WTC11 (cell line): ENCODE data around the gene ENTPD6. TPM values are rescaled to one million over a fixed set of nuclear protein-coding genes. Genes with fewer than 3 reads are reported as not detected.

Experiments
- ATAC-seq: fragments of 200-7000 bp; cut with Tn5 transposase; 2 replicates; pipeline ENCODE4 v1.10.0; 2021; ENCODE audit warnings: mild to moderate bottlenecking, moderate library complexity
- CTCF ChIA-PET: fragments of 300-600 bp; sonication (Branson Sonifier 250); formaldehyde crosslinking; loops from one replicate; lab custom pipeline; 2021; ENCODE audit warnings: antibody characterized with exemption; lab: Charles Lee
- POLR2A ChIA-PET: fragments of 350-600 bp; sonication (Branson Sonifier 250); formaldehyde crosslinking; loops from one replicate; lab custom pipeline; 2021; ENCODE audit warnings: antibody characterized with exemption; lab: Charles Lee
- DNase-seq: peaks from one replicate; pipeline ENCODE4 v3.0.0; 2021; ENCODE audit warnings: low spot score
- H3K27ac Mint-ChIP-seq: 2 replicates; pipeline ENCODE4 v1.8.0; 2021; ENCODE audit warnings: mixed read lengths
- H3K27me3 Mint-ChIP-seq: 2 replicates; pipeline ENCODE4 v1.8.0; 2021; ENCODE audit warnings: low read depth, mild to moderate bottlenecking, moderate library complexity, mixed read lengths
- H3K36me3 Mint-ChIP-seq: 2 replicates; pipeline ENCODE4 v1.8.0; 2021; ENCODE audit warnings: mixed read lengths
- H3K4me1 Mint-ChIP-seq: 2 replicates; pipeline ENCODE4 v1.8.0; 2022; ENCODE audit warnings: mixed read lengths
- H3K4me3 Mint-ChIP-seq: 2 replicates; pipeline ENCODE4 v1.8.0; 2021; ENCODE audit warnings: mild to moderate bottlenecking, moderate library complexity, mixed read lengths
- H3K9me3 Mint-ChIP-seq: 2 replicates; pipeline ENCODE4 v1.8.0; 2021; ENCODE audit warnings: mixed read lengths
- AR ChIP-seq: fragments of 250-450 bp; sonication (Bioruptor Pico); IDR thresholded peaks from 2 replicates; pipeline ENCODE4 v1.9.0; 2021; ENCODE audit warnings: mild to moderate bottlenecking
- CREM ChIP-seq: sonication (generic); formaldehyde crosslinking; IDR thresholded peaks from 2 replicates; pipeline ENCODE4 v1.8.1; 2022; ENCODE audit warnings: mild to moderate bottlenecking, missing genetic modification reagents, moderate library complexity
- CTCF ChIP-seq: fragments of 200-600 bp; IDR thresholded peaks from 2 replicates; pipeline ENCODE4 v1.8.0; 2022; ENCODE audit warnings: antibody characterized with exemption
- GRHL2 ChIP-seq: fragments of 250-450 bp; sonication (Bioruptor Pico); IDR thresholded peaks from 2 replicates; pipeline ENCODE4 v1.8.0; 2022; ENCODE audit warnings: mild to moderate bottlenecking, moderate library complexity; ENCODE audit not compliant: insufficient replicate concordance, severe bottlenecking
- IRF2 ChIP-seq: sonication (generic); formaldehyde crosslinking; IDR thresholded peaks from 2 replicates; pipeline ENCODE4 v1.8.0; 2022; ENCODE audit warnings: low read depth, missing genetic modification reagents, borderline replicate concordance
- MLX ChIP-seq: sonication (generic); formaldehyde crosslinking; IDR thresholded peaks from 2 replicates; pipeline ENCODE4 v1.8.1; 2023; ENCODE audit warnings: mild to moderate bottlenecking, missing genetic modification reagents, moderate library complexity
- MYBL2 ChIP-seq: sonication (generic); formaldehyde crosslinking; IDR thresholded peaks from 2 replicates; pipeline ENCODE4 v1.8.1; 2023; ENCODE audit warnings: mild to moderate bottlenecking, moderate library complexity, missing genetic modification reagents
- NR1H2 ChIP-seq: sonication (generic); formaldehyde crosslinking; IDR thresholded peaks from 2 replicates; pipeline ENCODE4 v1.9.0; 2021; ENCODE audit warnings: mild to moderate bottlenecking, moderate library complexity, missing genetic modification reagents
- NR2C2 ChIP-seq: sonication (generic); formaldehyde crosslinking; IDR thresholded peaks from 2 replicates; pipeline ENCODE4 v1.8.0; 2022; ENCODE audit warnings: mild to moderate bottlenecking, missing genetic modification reagents
- PRRX2 ChIP-seq: fragments of 250-450 bp; sonication (Bioruptor Pico); IDR thresholded peaks from 2 replicates; pipeline ENCODE4 v1.8.0; 2021; ENCODE audit warnings: mild to moderate bottlenecking
- SP1 ChIP-seq: sonication (generic); formaldehyde crosslinking; conservative IDR thresholded peaks from 2 replicates; pipeline ENCODE4 v1.8.1; 2022; ENCODE audit warnings: missing genetic modification reagents
- TEAD1 ChIP-seq: sonication (generic); formaldehyde crosslinking; IDR thresholded peaks from 2 replicates; pipeline ENCODE4 v1.8.0; 2022; ENCODE audit warnings: mild to moderate bottlenecking, missing genetic modification reagents
- TEAD4 ChIP-seq: sonication (generic); formaldehyde crosslinking; IDR thresholded peaks from 2 replicates; pipeline ENCODE4 v1.8.0; 2022; ENCODE audit warnings: mild to moderate bottlenecking, missing genetic modification reagents
- TP53 ChIP-seq: sonication (generic); formaldehyde crosslinking; IDR thresholded peaks from 2 replicates; pipeline ENCODE4 v1.8.1; 2023; ENCODE audit warnings: mild to moderate bottlenecking, missing genetic modification reagents
- ZNF423 ChIP-seq: fragments of 250-450 bp; sonication (Bioruptor Pico); IDR thresholded peaks from 2 replicates; pipeline ENCODE4 v2.1.2; 2022; ENCODE audit warnings: mild to moderate bottlenecking, moderate library complexity
- total RNA-seq: library from RNA; stranded (reverse); gene quantifications from 3 replicates; pipeline ENCODE4 v1.2.3, GENCODE V29; 2021
- TF ChIP-seq, protein P1 (sequence below): fragments of 250-450 bp; sonication (Bioruptor Pico); IDR thresholded peaks from 2 replicates; pipeline ENCODE4 v2.1.2; 2022; ENCODE audit warnings: mild to moderate bottlenecking, moderate library complexity
- TF ChIP-seq, protein P2 (sequence below): sonication (generic); formaldehyde crosslinking; IDR thresholded peaks from 2 replicates; pipeline ENCODE4 v1.8.0; 2022; ENCODE audit warnings: mild to moderate bottlenecking, missing genetic modification reagents
- TF ChIP-seq, protein P3 (sequence below): sonication (generic); formaldehyde crosslinking; IDR thresholded peaks from 2 replicates; pipeline ENCODE4 v1.8.0; 2022; ENCODE audit warnings: mild to moderate bottlenecking, missing genetic modification reagents
- TF ChIP-seq, protein P4 (sequence below): sonication (generic); formaldehyde crosslinking; IDR thresholded peaks from 2 replicates; pipeline ENCODE4 v1.8.1; 2023; ENCODE audit warnings: mild to moderate bottlenecking, moderate library complexity, missing genetic modification reagents
- TF ChIP-seq, protein P5 (sequence below): sonication (generic); formaldehyde crosslinking; conservative IDR thresholded peaks from 2 replicates; pipeline ENCODE4 v1.8.1; 2022; ENCODE audit warnings: mild to moderate bottlenecking, missing genetic modification reagents

Gene ENTPD6
- total RNA-seq, 1 experiment from 2014 or later = 56.9 TPM

DNA sequence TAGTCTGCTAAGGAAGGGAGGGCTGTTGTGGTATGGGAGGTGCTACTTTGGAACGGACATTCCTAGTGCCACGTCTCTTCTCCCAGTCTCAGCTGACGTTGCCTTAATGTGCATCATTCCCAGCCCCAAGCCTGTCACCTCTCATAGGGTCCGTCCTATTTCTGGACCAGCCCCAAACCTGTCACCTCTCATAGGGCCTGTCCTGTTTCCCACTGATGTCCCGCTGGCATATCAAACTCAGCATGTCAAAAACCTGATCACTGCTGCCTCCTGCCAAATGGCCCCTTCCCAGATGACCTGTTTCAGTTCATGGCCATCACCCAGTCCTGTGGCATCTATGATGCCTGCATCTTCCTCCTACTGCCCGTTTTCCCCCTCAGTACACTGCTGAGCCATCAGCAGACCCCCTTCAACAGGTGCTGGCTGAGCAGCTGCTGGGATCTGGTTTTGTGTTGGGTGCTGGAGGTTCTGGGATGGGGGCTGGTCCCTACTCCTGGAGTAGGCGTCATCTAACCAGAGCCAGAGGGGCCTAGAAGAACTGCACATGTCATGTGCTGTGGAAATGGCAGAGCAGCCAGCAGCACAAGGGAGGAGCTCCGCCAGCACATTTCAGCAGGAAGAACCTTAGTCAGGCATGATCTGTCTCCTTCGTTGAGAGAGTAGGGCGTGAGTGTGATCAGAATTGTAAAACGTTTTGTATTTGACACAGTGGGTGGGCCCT lies 3.3 kb downstream of the ENTPD6 start:
- Mint-ChIP-seq H3K4me3 (no peak overlapping the region), H3K27me3 (no peaks in the 10 kb centered on the region; the same call in 1 of the 2 replicates), H3K36me3 (no peaks in the 10 kb centered on the region), H3K9me3 (no peaks in the 10 kb centered on the region), H3K4me1 (peaks cover 32% of the 10 kb centered on the region), H3K27ac (no peak overlapping the region)
- ChIA-PET POLR2A (no interaction called here), CTCF (interaction anchor here (0.7 to 1.0 kb wide), 2 partner anchors 49 to 205 kb away, joined by 3 to 5 read pairs; partner anchors contain the start of gene PYGB)
- DNase-seq (no peak), ATAC-seq (no peak)
- TF ChIP-seq NR2C2 (no peak), PRRX2 (CRISPR knock-in tag) (no peak), TEAD1 (CRISPR knock-in tag) (no peak), GRHL2 (CRISPR knock-in tag) (no peak), AR (CRISPR knock-in tag) (no peak), MYBL2 (CRISPR knock-in tag) (no peak), MLX (CRISPR knock-in tag) (no peak), CREM (CRISPR knock-in tag) (no peak), ZNF423 (CRISPR knock-in tag) (no peak), SP1 (no peak)
- TF ChIP-seq, protein P1, sequence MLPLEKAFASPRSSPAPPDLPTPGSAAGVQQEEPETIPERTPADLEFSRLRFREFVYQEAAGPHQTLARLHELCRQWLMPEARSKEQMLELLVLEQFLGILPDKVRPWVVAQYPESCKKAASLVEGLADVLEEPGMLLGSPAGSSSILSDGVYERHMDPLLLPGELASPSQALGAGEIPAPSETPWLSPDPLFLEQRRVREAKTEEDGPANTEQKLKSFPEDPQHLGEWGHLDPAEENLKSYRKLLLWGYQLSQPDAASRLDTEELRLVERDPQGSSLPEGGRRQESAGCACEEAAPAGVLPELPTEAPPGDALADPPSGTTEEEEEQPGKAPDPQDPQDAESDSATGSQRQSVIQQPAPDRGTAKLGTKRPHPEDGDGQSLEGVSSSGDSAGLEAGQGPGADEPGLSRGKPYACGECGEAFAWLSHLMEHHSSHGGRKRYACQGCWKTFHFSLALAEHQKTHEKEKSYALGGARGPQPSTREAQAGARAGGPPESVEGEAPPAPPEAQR (CRISPR knock-in tag) = no peak
- TF ChIP-seq, protein P2, sequence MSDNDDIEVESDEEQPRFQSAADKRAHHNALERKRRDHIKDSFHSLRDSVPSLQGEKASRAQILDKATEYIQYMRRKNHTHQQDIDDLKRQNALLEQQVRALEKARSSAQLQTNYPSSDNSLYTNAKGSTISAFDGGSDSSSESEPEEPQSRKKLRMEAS (CRISPR knock-in tag) = no peak
- TF ChIP-seq, protein P3, sequence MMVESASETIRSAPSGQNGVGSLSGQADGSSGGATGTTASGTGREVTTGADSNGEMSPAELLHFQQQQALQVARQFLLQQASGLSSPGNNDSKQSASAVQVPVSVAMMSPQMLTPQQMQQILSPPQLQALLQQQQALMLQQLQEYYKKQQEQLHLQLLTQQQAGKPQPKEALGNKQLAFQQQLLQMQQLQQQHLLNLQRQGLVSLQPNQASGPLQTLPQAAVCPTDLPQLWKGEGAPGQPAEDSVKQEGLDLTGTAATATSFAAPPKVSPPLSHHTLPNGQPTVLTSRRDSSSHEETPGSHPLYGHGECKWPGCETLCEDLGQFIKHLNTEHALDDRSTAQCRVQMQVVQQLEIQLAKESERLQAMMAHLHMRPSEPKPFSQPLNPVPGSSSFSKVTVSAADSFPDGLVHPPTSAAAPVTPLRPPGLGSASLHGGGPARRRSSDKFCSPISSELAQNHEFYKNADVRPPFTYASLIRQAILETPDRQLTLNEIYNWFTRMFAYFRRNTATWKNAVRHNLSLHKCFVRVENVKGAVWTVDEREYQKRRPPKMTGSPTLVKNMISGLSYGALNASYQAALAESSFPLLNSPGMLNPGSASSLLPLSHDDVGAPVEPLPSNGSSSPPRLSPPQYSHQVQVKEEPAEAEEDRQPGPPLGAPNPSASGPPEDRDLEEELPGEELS (CRISPR knock-in tag) = no peak

- no peak overlapping the region for H3K27ac Mint-ChIP-seq
- CTCF ChIA-PET = interaction anchor here (0.7 to 1.0 kb wide), 2 partner anchors 48 to 206 kb away, joined by 3 to 5 read pairs; partner anchors contain the start of gene PYGB
- ATAC-seq = no peak
- DNase-seq = no peak
- no peaks in the 10 kb centered on the region; the same call in 1 of the 2 replicates for H3K27me3 Mint-ChIP-seq
- H3K4me3 Mint-ChIP-seq = no peak overlapping the region
- peaks cover 35% of the 10 kb centered on the region for H3K4me1 Mint-ChIP-seq
- H3K9me3 Mint-ChIP-seq = no peaks in the 10 kb centered on the region
- POLR2A ChIA-PET = no interaction called here
- no peaks in the 10 kb centered on the region for H3K36me3 Mint-ChIP-seq
- TF ChIP-seq TEAD4 (CRISPR knock-in tag) = no peak
- TF ChIP-seq, protein P4, sequence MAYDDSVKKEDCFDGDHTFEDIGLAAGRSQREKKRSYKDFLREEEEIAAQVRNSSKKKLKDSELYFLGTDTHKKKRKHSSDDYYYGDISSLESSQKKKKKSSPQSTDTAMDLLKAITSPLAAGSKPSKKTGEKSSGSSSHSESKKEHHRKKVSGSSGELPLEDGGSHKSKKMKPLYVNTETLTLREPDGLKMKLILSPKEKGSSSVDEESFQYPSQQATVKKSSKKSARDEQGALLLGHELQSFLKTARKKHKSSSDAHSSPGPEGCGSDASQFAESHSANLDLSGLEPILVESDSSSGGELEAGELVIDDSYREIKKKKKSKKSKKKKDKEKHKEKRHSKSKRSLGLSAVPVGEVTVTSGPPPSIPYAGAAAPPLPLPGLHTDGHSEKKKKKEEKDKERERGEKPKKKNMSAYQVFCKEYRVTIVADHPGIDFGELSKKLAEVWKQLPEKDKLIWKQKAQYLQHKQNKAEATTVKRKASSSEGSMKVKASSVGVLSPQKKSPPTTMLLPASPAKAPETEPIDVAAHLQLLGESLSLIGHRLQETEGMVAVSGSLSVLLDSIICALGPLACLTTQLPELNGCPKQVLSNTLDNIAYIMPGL (CRISPR knock-in tag) = no peak
- TF ChIP-seq IRF2 = no peak
- TF ChIP-seq, protein P5, sequence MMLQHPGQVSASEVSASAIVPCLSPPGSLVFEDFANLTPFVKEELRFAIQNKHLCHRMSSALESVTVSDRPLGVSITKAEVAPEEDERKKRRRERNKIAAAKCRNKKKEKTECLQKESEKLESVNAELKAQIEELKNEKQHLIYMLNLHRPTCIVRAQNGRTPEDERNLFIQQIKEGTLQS (CRISPR knock-in tag) = no peak
- TF ChIP-seq TP53 (CRISPR knock-in tag) = no peak
- TF ChIP-seq CTCF = no peak
- TF ChIP-seq NR1H2 (CRISPR knock-in tag) = no peak
- no peak for TF ChIP-seq CREM (CRISPR knock-in tag)
Measured at GRCh38 chr20:25199473-25200260, 4.2 kb downstream of the ENTPD6 start.
